Suprapubic skin (tissue), 3 donors: ENCODE results near the gene LSP1.

ENCODE experiments used
- EP300 ChIP-seq: sonication (generic); formaldehyde crosslinking; IDR thresholded peaks from one replicate; pipeline ENCODE4 v1.6.1; 2017; ENCODE audit warnings: antibody characterized with exemption
- POLR2A ChIP-seq, 2 donors: fragments of 450-650 bp; IDR thresholded peaks; one replicate each; pipeline ENCODE4 v1.6.1; 2017; ENCODE audit warnings: antibody characterized with exemption in 2 of 2, mild to moderate bottlenecking in 2 of 2, moderate library complexity in 2 of 2
- TF ChIP-seq, protein P1 (sequence below), 2 donors: fragments of 200-600 bp in 1 of 2; fragments of 450-650 bp in 1 of 2; sonication (generic) in 1 of 2; IDR thresholded peaks; one replicate each; pipeline ENCODE4 v1.5.1; 2016 to 2019; ENCODE audit warnings: antibody characterized with exemption in 2 of 2, mild to moderate bottlenecking in 1 of 2, moderate library complexity in 1 of 2

GRCh38 chr11:1913271-1914060 lies 60.6 kb downstream of the LSP1 start:
- TF ChIP-seq, protein P1, sequence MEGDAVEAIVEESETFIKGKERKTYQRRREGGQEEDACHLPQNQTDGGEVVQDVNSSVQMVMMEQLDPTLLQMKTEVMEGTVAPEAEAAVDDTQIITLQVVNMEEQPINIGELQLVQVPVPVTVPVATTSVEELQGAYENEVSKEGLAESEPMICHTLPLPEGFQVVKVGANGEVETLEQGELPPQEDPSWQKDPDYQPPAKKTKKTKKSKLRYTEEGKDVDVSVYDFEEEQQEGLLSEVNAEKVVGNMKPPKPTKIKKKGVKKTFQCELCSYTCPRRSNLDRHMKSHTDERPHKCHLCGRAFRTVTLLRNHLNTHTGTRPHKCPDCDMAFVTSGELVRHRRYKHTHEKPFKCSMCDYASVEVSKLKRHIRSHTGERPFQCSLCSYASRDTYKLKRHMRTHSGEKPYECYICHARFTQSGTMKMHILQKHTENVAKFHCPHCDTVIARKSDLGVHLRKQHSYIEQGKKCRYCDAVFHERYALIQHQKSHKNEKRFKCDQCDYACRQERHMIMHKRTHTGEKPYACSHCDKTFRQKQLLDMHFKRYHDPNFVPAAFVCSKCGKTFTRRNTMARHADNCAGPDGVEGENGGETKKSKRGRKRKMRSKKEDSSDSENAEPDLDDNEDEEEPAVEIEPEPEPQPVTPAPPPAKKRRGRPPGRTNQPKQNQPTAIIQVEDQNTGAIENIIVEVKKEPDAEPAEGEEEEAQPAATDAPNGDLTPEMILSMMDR (IDR thresholded peaks at IDR 0.05), result no peak
- TF ChIP-seq EP300 (no peak), POLR2A (IDR thresholded peaks at IDR 0.05) (no peak)
